GM21528 (cell line): Measurements from ENCODE around the gene NOMO2.
"Not testable (repeated sequence)": the region's sequence is repeated elsewhere in the genome, so short reads cannot be mapped to it uniquely, and the experiment has no call there.

Source experiments
- ATAC-seq: cut with Tn5 transposase; IDR thresholded peaks from one replicate; pipeline ENCODE4 v1.9.1; 2021; ENCODE audit warnings: mild to moderate bottlenecking, moderate library complexity; ENCODE audit not compliant: unreplicated experiment, low FRiP score

Gene NOMO2

GRCh38 chr16:18384098-18384636 is 177.7 kb downstream of the NOMO2 start:
- ATAC-seq: not testable (repeated sequence)

DNA sequence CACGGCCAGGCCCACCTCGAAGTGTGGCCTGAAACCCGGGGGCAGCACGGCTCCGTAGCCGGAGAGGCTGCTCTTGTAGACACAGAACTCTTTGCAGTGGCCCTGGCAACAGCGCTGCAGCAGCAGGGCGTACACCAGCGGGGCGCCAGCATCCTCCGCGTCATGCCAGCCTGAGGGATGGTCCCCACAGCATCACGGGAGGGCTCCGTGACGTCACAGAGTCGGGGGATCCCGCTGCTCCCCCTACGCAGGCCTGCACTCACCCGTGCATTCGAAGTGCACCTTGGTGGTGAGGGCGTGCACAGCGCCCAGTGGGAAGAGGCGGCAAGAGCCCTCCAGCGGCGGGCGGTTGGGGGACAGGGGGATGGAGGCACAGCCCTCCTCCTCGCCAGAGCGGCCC is 179.2 kb downstream of the NOMO2 start:
- not testable (repeated sequence) for ATAC-seq
